K562 (cell line): ENCODE data around the gene ADI1. TPM values are rescaled to one million over a fixed set of nuclear protein-coding genes. Genes with fewer than 3 reads are reported as not detected.

Source experiments
- BRD4 ChIP-seq: fragments of 200-600 bp; sonication (generic); IDR thresholded peaks from 2 replicates; pipeline ENCODE4 v1.6.1; 2017; ENCODE audit warnings: inconsistent platforms
- FOSL1 ChIP-seq: fragments of 200-800 bp; sonication (Bioruptor generic); conservative IDR thresholded peaks from 2 replicates; pipeline ENCODE4 v1.6.1; 2016; ENCODE audit warnings: missing genetic modification characterization, missing compliant biosample characterization
- KAT7 ChIP-seq: sonication (generic); formaldehyde crosslinking; IDR thresholded peaks from 2 replicates; pipeline ENCODE4 v1.8.0; 2022; ENCODE audit warnings: missing genetic modification reagents, mild to moderate bottlenecking, borderline replicate concordance
- KLF1 ChIP-seq: fragments of 450-650 bp; IDR thresholded peaks from 2 replicates; pipeline ENCODE4 v1.6.1; 2016; ENCODE audit warnings: missing genetic modification characterization, missing compliant biosample characterization
- NFIC ChIP-seq: fragments of 450-650 bp; IDR thresholded peaks from 2 replicates; pipeline ENCODE4 v1.6.1; 2017; ENCODE audit warnings: mild to moderate bottlenecking, inconsistent platforms
- RBM17 ChIP-seq: fragments of 200-400 bp; formaldehyde crosslinking; IDR thresholded peaks from 2 replicates; pipeline ENCODE4 v1.6.1; 2017; ENCODE audit warnings: low read depth, mild to moderate bottlenecking, low read length, borderline replicate concordance
- SMAD1 ChIP-seq: fragments of 150-350 bp; IDR thresholded peaks from 2 replicates; pipeline ENCODE4 v1.6.1; 2014; ENCODE audit warnings: low read length, low read depth; ENCODE audit not compliant: partially characterized antibody
- ZFX ChIP-seq: sonication (generic); formaldehyde crosslinking; IDR thresholded peaks from 2 replicates; pipeline ENCODE4 v1.8.0; 2022; ENCODE audit warnings: mild to moderate bottlenecking, missing genetic modification reagents, moderate library complexity
- ZNF347 ChIP-seq: fragments of 450-650 bp; formaldehyde crosslinking; IDR thresholded peaks from 2 replicates; pipeline ENCODE4 v1.4.0; 2020; ENCODE audit warnings: low read depth, mild to moderate bottlenecking, moderate library complexity
- polyA plus RNA-seq, 8 experiments: library from polyadenylated mRNA; depleted of rRNA in 4 of 8; stranded (reverse) in 5 of 8; unstranded in 3 of 8; fragments of >200 nt; fragmentation: Nextera tagmentation in 2 of 8; fragmentation: Illumina TruSeq in 1 of 8; extraction: Ambion mirVana in 2 of 8; extraction: Trizol in 1 of 8; gene quantifications; 2 replicates each; pipeline versions ENCODE4 v1.2.1 to v1.2.3, GENCODE V29; 2011 to 2014; ENCODE audit warnings: inconsistent platforms in 1 of 8, missing spikeins in 1 of 8
- total RNA-seq, 7 experiments: library from RNA; depleted of rRNA in 6 of 7; stranded (reverse); fragments of >200 nt in 6 of 7; fragmentation: Illumina TruSeq in 2 of 7; extraction: Trizol in 2 of 7; gene quantifications; 2 replicates each; pipeline versions ENCODE4 v1.2.1 to v1.2.3, GENCODE V29; 2011 to 2021; ENCODE audit warnings: low replicate concordance in 1 of 7
- TF ChIP-seq, protein P1 (sequence below): fragments of 450-650 bp; IDR thresholded peaks from 2 replicates; pipeline ENCODE4 v1.6.1; 2016; ENCODE audit warnings: mild to moderate bottlenecking, moderate library complexity
- TF ChIP-seq, protein P2 (sequence below): fragments of 200-800 bp; sonication (Bioruptor generic); IDR thresholded peaks from 2 replicates; pipeline ENCODE4 v1.6.1; 2017; ENCODE audit warnings: missing genetic modification characterization, missing compliant biosample characterization
- TF ChIP-seq, protein P3 (sequence below): fragments of 250-450 bp; sonication (Bioruptor Pico); IDR thresholded peaks from 2 replicates; pipeline ENCODE4 v1.8.0; 2021; ENCODE audit warnings: mild to moderate bottlenecking, moderate library complexity

ADI1 gene
- total and polyA plus RNA-seq, 9 of the 15 experiments (the other 6 are each of a cell fraction or from before 2014, with no cell fraction given) = 6.1 to 51.0 (median 27.1) TPM

DNA sequence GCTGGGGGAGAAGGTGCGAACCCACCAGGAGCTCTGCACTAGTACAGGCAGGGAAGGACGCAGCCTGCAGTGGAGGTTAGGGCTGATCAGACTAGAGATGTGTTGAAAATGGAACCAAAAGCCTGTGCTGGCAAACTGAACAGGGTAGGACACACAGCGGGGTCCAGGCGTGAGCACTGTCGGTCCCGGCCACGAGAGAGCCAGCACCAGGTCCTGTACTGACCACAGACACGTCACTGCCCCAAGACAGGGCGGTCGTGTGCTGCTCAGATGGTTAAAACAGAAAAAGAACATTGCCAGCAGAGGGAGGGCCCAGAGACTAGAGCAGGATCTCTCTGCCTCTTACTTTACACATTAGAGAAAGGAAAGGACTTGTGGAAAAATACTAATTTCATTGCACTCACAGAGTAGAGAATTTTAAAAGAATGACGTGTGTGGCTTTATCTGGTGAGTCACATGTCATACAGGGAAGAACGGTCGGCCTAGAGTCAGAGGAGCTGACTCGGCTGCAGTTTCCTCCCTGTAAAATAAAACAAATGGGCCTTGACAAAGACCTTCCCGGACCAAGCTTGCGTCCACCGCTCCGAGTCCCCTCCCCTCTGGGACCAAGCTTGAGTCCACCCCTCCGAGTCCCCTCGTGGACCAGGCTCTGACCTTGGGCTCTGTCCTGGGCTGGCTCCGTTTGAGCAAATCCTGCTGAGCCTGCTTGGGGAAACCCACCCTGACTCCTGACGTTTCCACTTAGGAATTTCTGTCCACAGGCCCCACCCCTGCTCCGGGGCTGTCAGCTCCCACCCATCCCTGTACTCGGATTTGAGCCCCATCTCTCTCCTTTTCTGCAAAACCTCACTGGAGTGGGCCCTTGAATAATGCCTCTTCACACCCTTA is 16.7 kb upstream of the ADI1 start (continued):
- TF ChIP-seq, protein P1, sequence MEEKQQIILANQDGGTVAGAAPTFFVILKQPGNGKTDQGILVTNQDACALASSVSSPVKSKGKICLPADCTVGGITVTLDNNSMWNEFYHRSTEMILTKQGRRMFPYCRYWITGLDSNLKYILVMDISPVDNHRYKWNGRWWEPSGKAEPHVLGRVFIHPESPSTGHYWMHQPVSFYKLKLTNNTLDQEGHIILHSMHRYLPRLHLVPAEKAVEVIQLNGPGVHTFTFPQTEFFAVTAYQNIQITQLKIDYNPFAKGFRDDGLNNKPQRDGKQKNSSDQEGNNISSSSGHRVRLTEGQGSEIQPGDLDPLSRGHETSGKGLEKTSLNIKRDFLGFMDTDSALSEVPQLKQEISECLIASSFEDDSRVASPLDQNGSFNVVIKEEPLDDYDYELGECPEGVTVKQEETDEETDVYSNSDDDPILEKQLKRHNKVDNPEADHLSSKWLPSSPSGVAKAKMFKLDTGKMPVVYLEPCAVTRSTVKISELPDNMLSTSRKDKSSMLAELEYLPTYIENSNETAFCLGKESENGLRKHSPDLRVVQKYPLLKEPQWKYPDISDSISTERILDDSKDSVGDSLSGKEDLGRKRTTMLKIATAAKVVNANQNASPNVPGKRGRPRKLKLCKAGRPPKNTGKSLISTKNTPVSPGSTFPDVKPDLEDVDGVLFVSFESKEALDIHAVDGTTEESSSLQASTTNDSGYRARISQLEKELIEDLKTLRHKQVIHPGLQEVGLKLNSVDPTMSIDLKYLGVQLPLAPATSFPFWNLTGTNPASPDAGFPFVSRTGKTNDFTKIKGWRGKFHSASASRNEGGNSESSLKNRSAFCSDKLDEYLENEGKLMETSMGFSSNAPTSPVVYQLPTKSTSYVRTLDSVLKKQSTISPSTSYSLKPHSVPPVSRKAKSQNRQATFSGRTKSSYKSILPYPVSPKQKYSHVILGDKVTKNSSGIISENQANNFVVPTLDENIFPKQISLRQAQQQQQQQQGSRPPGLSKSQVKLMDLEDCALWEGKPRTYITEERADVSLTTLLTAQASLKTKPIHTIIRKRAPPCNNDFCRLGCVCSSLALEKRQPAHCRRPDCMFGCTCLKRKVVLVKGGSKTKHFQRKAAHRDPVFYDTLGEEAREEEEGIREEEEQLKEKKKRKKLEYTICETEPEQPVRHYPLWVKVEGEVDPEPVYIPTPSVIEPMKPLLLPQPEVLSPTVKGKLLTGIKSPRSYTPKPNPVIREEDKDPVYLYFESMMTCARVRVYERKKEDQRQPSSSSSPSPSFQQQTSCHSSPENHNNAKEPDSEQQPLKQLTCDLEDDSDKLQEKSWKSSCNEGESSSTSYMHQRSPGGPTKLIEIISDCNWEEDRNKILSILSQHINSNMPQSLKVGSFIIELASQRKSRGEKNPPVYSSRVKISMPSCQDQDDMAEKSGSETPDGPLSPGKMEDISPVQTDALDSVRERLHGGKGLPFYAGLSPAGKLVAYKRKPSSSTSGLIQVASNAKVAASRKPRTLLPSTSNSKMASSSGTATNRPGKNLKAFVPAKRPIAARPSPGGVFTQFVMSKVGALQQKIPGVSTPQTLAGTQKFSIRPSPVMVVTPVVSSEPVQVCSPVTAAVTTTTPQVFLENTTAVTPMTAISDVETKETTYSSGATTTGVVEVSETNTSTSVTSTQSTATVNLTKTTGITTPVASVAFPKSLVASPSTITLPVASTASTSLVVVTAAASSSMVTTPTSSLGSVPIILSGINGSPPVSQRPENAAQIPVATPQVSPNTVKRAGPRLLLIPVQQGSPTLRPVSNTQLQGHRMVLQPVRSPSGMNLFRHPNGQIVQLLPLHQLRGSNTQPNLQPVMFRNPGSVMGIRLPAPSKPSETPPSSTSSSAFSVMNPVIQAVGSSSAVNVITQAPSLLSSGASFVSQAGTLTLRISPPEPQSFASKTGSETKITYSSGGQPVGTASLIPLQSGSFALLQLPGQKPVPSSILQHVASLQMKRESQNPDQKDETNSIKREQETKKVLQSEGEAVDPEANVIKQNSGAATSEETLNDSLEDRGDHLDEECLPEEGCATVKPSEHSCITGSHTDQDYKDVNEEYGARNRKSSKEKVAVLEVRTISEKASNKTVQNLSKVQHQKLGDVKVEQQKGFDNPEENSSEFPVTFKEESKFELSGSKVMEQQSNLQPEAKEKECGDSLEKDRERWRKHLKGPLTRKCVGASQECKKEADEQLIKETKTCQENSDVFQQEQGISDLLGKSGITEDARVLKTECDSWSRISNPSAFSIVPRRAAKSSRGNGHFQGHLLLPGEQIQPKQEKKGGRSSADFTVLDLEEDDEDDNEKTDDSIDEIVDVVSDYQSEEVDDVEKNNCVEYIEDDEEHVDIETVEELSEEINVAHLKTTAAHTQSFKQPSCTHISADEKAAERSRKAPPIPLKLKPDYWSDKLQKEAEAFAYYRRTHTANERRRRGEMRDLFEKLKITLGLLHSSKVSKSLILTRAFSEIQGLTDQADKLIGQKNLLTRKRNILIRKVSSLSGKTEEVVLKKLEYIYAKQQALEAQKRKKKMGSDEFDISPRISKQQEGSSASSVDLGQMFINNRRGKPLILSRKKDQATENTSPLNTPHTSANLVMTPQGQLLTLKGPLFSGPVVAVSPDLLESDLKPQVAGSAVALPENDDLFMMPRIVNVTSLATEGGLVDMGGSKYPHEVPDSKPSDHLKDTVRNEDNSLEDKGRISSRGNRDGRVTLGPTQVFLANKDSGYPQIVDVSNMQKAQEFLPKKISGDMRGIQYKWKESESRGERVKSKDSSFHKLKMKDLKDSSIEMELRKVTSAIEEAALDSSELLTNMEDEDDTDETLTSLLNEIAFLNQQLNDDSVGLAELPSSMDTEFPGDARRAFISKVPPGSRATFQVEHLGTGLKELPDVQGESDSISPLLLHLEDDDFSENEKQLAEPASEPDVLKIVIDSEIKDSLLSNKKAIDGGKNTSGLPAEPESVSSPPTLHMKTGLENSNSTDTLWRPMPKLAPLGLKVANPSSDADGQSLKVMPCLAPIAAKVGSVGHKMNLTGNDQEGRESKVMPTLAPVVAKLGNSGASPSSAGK = peak; percentile 80
- TF ChIP-seq, protein P2, sequence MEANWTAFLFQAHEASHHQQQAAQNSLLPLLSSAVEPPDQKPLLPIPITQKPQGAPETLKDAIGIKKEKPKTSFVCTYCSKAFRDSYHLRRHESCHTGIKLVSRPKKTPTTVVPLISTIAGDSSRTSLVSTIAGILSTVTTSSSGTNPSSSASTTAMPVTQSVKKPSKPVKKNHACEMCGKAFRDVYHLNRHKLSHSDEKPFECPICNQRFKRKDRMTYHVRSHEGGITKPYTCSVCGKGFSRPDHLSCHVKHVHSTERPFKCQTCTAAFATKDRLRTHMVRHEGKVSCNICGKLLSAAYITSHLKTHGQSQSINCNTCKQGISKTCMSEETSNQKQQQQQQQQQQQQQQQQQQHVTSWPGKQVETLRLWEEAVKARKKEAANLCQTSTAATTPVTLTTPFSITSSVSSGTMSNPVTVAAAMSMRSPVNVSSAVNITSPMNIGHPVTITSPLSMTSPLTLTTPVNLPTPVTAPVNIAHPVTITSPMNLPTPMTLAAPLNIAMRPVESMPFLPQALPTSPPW (CRISPR knock-in tag) = no peak
- no peak for TF ChIP-seq NFIC
- TF ChIP-seq ZNF347 (CRISPR knock-in tag) = no peak
- no peak for TF ChIP-seq KLF1 (tag)
- peak; percentile 83 for TF ChIP-seq FOSL1 (tag)
- no peak; the same call in 1 of the 2 replicates for TF ChIP-seq KAT7 (CRISPR knock-in tag)
- TF ChIP-seq ZFX (CRISPR knock-in tag) = peak; percentile 92
- no peak for TF ChIP-seq RBM17
- TF ChIP-seq, protein P3, sequence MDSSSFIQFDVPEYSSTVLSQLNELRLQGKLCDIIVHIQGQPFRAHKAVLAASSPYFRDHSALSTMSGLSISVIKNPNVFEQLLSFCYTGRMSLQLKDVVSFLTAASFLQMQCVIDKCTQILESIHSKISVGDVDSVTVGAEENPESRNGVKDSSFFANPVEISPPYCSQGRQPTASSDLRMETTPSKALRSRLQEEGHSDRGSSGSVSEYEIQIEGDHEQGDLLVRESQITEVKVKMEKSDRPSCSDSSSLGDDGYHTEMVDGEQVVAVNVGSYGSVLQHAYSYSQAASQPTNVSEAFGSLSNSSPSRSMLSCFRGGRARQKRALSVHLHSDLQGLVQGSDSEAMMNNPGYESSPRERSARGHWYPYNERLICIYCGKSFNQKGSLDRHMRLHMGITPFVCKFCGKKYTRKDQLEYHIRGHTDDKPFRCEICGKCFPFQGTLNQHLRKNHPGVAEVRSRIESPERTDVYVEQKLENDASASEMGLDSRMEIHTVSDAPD = no peak
- TF ChIP-seq SMAD1 = no peak
- TF ChIP-seq BRD4 = no peak
